Smooth muscle cell (in vitro differentiated cells): Measurements from ENCODE around the gene PLEKHG3. TPM values are rescaled to one million over a fixed set of nuclear protein-coding genes. Genes with fewer than 3 reads are reported as not detected.

Source experiments
- DNase-seq: peaks from one replicate; lab custom pipeline; 2025; ENCODE audit not compliant: unreplicated experiment; lab: John Stamatoyannopoulos, UW
- H2AFZ ChIP-seq: fragments of 200-600 bp; sonication (generic); 2 replicates; pipeline ENCODE4 v1.6.0; 2016; ENCODE audit warnings: antibody characterized with exemption, low read depth, mild to moderate bottlenecking
- H3F3A ChIP-seq: fragments of 200-600 bp; sonication (generic); 2 replicates; pipeline ENCODE4 v1.6.0; 2017; ENCODE audit warnings: antibody characterized with exemption, low read depth
- H3K27ac ChIP-seq: fragments of 200-600 bp; sonication (generic); 2 replicates; pipeline ENCODE4 v1.5.1; 2016; ENCODE audit warnings: low read depth, mild to moderate bottlenecking
- H3K27me3 ChIP-seq: fragments of 200-600 bp; sonication (generic); 2 replicates; pipeline ENCODE4 v1.6.1; 2016; ENCODE audit warnings: low read depth, mild to moderate bottlenecking
- H3K36me3 ChIP-seq: fragments of 200-600 bp; sonication (generic); 2 replicates; pipeline ENCODE4 v1.5.1; 2016; ENCODE audit warnings: low read depth
- H3K4me1 ChIP-seq: fragments of 200-600 bp; sonication (generic); 2 replicates; pipeline ENCODE4 v1.5.1; 2016; ENCODE audit warnings: low read depth
- H3K4me2 ChIP-seq: fragments of 200-600 bp; sonication (generic); 2 replicates; pipeline ENCODE4 v1.6.0; 2016; ENCODE audit warnings: mild to moderate bottlenecking
- H3K4me3 ChIP-seq: fragments of 200-600 bp; sonication (generic); 2 replicates; pipeline ENCODE4 v1.5.1; 2016; ENCODE audit warnings: mild to moderate bottlenecking
- H3K79me2 ChIP-seq: fragments of 200-600 bp; sonication (generic); 2 replicates; pipeline ENCODE4 v1.6.0; 2016; ENCODE audit warnings: low read depth, mild to moderate bottlenecking
- H3K9ac ChIP-seq: fragments of 200-600 bp; sonication (generic); 2 replicates; pipeline ENCODE4 v1.6.0; 2016; ENCODE audit warnings: low read depth
- H3K9me3 ChIP-seq: fragments of 200-600 bp; sonication (generic); replicated peaks from 2 replicates; pipeline ENCODE4 v1.5.1; 2016; ENCODE audit warnings: low read depth
- H4K20me1 ChIP-seq: fragments of 200-600 bp; sonication (generic); 2 replicates; pipeline ENCODE4 v1.6.0; 2016; ENCODE audit warnings: low read depth
- WGBS: methylation state at CpG from one replicate; pipeline ENCODE4 v1.1.7; 2016; ENCODE audit warnings: low lambda C conversion rate; 5-methylcytosine and 5-hydroxymethylcytosine counted together
- polyA plus RNA-seq: library from polyadenylated mRNA; unstranded; fragments of >200 nt; fragmentation: Nextera tagmentation; extraction: Ambion mirVana; gene quantifications from 2 replicates; pipeline ENCODE4 v1.2.1, GENCODE V29; 2016
- total RNA-seq: library from RNA; depleted of rRNA; stranded (reverse); fragments of >200 nt; gene quantifications from 2 replicates; pipeline ENCODE4 v1.2.3, GENCODE V29; 2014
- TF ChIP-seq, protein P1 (sequence below): fragments of 200-600 bp; sonication (generic); IDR thresholded peaks from 2 replicates; pipeline ENCODE4 v1.5.1; 2017; ENCODE audit warnings: borderline replicate concordance, mild to moderate bottlenecking, antibody characterized with exemption; ENCODE audit not compliant: insufficient read depth, poor library complexity, severe bottlenecking

The PLEKHG3 gene
- total and polyA plus RNA-seq, 2 experiments from 2014 or later: 17.6 to 18.3 TPM

DNA sequence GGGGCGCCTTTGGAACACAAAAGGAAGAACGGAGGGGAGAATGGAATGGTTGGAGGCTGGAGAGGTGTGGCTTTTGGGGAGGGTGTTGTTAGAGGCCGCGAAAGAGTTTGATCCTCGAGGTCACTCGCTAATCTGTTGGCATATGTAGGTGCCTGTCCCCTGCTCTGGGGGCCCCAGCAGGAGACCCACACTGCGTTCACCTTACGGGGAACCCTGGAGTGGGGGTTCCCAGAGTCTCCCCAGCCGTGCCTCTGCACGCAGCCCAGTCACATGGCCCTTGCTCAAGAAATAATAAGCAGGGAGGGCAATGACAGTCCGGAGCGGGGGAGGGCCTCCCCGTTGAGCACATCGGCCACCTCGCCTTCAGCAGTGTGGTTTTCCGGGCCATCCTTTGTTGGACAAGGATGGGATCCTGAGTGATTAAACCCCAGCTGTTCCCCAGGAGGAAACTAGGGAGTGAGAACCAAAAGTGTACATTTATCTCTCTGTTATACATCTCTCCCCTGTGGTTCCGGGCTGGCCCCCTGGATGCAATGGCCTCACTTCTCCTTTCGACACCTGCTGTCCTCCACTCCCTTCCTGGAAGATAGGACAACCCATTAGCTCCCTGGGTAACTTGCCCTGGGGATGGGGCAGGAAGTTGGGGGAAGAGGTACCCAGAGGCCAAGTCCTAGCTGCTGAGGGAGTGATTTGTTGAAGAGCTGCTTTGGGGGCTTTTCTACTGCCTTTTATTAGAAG is 1.3 kb downstream of the PLEKHG3 start:
- TF ChIP-seq, protein P1, sequence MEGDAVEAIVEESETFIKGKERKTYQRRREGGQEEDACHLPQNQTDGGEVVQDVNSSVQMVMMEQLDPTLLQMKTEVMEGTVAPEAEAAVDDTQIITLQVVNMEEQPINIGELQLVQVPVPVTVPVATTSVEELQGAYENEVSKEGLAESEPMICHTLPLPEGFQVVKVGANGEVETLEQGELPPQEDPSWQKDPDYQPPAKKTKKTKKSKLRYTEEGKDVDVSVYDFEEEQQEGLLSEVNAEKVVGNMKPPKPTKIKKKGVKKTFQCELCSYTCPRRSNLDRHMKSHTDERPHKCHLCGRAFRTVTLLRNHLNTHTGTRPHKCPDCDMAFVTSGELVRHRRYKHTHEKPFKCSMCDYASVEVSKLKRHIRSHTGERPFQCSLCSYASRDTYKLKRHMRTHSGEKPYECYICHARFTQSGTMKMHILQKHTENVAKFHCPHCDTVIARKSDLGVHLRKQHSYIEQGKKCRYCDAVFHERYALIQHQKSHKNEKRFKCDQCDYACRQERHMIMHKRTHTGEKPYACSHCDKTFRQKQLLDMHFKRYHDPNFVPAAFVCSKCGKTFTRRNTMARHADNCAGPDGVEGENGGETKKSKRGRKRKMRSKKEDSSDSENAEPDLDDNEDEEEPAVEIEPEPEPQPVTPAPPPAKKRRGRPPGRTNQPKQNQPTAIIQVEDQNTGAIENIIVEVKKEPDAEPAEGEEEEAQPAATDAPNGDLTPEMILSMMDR: no peak
- no peaks in the 10 kb centered on the region for H3K9me3 ChIP-seq
- peak overlapping the region; percentile 81 for H2AFZ ChIP-seq
- 5% methylated on average over 18 of the region's 18 CpGs for WGBS
- H3F3A ChIP-seq: peaks cover 19% of the 10 kb centered on the region
- peak overlapping the region; percentile 97 for H3K4me2 ChIP-seq
- peaks cover 34% of the 10 kb centered on the region for H3K79me2 ChIP-seq
- H3K36me3 ChIP-seq: no peaks in the 10 kb centered on the region
- H3K4me3 ChIP-seq: peak overlapping the region; percentile 76
- H3K4me1 ChIP-seq: peaks cover 73% of the 10 kb centered on the region
- peak overlapping the region; percentile 82 for H3K9ac ChIP-seq
- no peaks in the 10 kb centered on the region for H3K27me3 ChIP-seq
- peak overlapping the region; percentile 97 for H3K27ac ChIP-seq
- peaks cover 27% of the 10 kb centered on the region for H4K20me1 ChIP-seq
- no peak for DNase-seq

DNA sequence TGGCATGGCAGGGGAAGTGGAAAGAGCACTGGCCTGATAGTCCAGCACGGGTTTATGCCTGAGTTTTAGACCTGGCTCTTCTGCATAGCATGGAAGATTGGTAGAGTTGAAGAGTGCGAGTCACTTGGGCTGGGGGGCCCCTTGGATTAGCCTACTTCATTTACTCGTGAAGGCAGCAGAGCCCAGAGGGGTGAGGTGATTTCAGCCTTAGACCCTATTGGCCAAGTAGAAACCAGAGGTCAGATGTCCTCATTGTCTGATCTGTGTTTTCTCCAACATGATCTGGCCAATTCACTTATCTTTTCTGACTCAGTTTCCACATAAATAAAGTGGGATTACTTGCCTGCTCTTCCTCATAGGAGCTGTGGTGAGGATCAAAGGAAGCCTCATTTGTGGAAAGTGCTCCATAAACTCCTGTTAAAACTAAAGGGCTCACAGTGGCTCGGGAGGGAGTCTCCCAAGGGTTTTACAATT is 1.9 kb downstream of the PLEKHG3 start:
- peak overlapping the region; percentile 97 for H3K4me2 ChIP-seq
- TF ChIP-seq, protein P1: no peak
- peaks cover 73% of the 10 kb centered on the region for H3K4me1 ChIP-seq

DNA sequence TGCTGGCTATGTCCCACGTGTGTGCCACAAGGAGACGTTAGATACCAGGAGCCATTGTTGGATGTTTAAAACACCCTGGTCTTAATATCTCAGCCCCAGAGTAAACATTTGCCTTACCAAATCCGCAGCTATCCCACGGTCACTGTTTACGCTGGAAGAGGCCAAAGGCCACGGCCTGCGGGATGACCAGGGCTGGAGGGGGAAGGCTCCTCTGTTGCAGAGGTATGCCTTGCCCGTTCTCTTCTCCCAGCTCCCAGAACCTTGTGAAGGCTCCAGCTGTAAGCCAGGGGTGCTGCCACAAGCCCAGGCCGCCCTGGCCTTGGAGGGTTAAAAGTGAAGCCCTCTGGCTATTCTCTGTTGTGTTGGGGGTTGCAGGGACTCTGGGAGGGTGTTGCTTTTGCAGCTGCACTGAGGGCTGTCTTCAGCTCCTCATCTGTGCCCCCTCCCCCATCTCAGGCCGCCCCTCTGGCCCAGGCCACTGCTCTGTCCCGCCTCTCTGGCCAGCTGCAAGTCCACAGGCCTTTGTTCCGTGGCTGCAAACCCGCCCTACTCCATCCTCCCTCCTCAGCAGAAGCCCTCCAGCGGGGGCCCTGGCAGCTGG is 2.5 kb downstream of the PLEKHG3 start:
- H2AFZ ChIP-seq: no peak overlapping the region
- TF ChIP-seq, protein P1: no peak
- peak overlapping the region; percentile 97 for H3K4me2 ChIP-seq
- H3F3A ChIP-seq: peaks cover 19% of the 10 kb centered on the region
- H3K27ac ChIP-seq: peak overlapping the region; percentile 97
- no peaks in the 10 kb centered on the region for H3K9me3 ChIP-seq
- peaks cover 69% of the 10 kb centered on the region for H3K4me1 ChIP-seq
- 20% methylated on average over 13 of the region's 14 CpGs for WGBS
- no peaks in the 10 kb centered on the region for H3K27me3 ChIP-seq
- peak overlapping the region; percentile 76 for H3K4me3 ChIP-seq
- H3K36me3 ChIP-seq: no peaks in the 10 kb centered on the region
- H4K20me1 ChIP-seq: peaks cover 27% of the 10 kb centered on the region
- peaks cover 46% of the 10 kb centered on the region for H3K79me2 ChIP-seq
- H3K9ac ChIP-seq: no peak overlapping the region
- DNase-seq: no peak

More for the DNA sequence above, 1.9 kb downstream of the PLEKHG3 start:
- H3K4me3 ChIP-seq: peak overlapping the region; percentile 76
- no peaks in the 10 kb centered on the region for H3K36me3 ChIP-seq
- H3K27ac ChIP-seq: peak overlapping the region; percentile 97
- H3K9me3 ChIP-seq: no peaks in the 10 kb centered on the region
- H3K79me2 ChIP-seq: peaks cover 40% of the 10 kb centered on the region
- no peak overlapping the region for H2AFZ ChIP-seq
- 2% methylated on average over 4 of the region's 4 CpGs for WGBS
- peaks cover 19% of the 10 kb centered on the region for H3F3A ChIP-seq
- no peaks in the 10 kb centered on the region for H3K27me3 ChIP-seq
- DNase-seq: no peak
- peak overlapping the region; percentile 82 for H3K9ac ChIP-seq
- peaks cover 27% of the 10 kb centered on the region for H4K20me1 ChIP-seq
